ENCODE measurements around the gene INVS.

The INVS gene

GRCh38 chr9:100099722-100100042 is 639 bp downstream of the INVS start:
- TF ChIP-seq GATA3 (IDR thresholded peaks at IDR 0.05; ENCODE audit: low read depth, low read length) (no peak), GATA2 (IDR thresholded peaks at IDR 0.05; ENCODE audit: low read depth, low read length) (no peak)

- TF ChIP-seq GATA3 (IDR thresholded peaks at IDR 0.05; ENCODE audit: low read depth, low read length) (no peak), GATA2 (IDR thresholded peaks at IDR 0.05; ENCODE audit: low read depth, low read length) (no peak)
These were observed 1.2 kb downstream of the INVS start for GRCh38 chr9:100100146-100100667.

- TF ChIP-seq GATA2 (IDR thresholded peaks at IDR 0.05; ENCODE audit: low read depth, low read length) (no peak), GATA3 (IDR thresholded peaks at IDR 0.05; ENCODE audit: low read depth, low read length) (no peak)
These were observed 2.6 kb downstream of the INVS start for GRCh38 chr9:100101608-100102007.

- no peak for TF ChIP-seq GATA3 (IDR thresholded peaks at IDR 0.05; ENCODE audit: low read depth, low read length)
These were observed 5.3 kb downstream of the INVS start for GRCh38 chr9:100104314-100104713.

GRCh38 chr9:100105861-100106260 is 6.8 kb downstream of the INVS start:
- TF ChIP-seq GATA2 (IDR thresholded peaks at IDR 0.05; ENCODE audit: low read depth, low read length) (no peak), GATA3 (IDR thresholded peaks at IDR 0.05; ENCODE audit: low read depth, low read length) (no peak)

GRCh38 chr9:100106616-100107015 is 7.6 kb downstream of the INVS start:
- TF ChIP-seq GATA2 (IDR thresholded peaks at IDR 0.05; ENCODE audit: low read depth, low read length) (no peak), GATA3 (IDR thresholded peaks at IDR 0.05; ENCODE audit: low read depth, low read length) (no peak)

- TF ChIP-seq GATA2 (IDR thresholded peaks at IDR 0.05; ENCODE audit: low read depth, low read length), result no peak
- TF ChIP-seq GATA3 (IDR thresholded peaks at IDR 0.05; ENCODE audit: low read depth, low read length), result no peak
These were observed 9.5 kb downstream of the INVS start for GRCh38 chr9:100108559-100108958.

GRCh38 chr9:100111235-100111634 is 12.2 kb downstream of the INVS start:
- TF ChIP-seq GATA3 (IDR thresholded peaks at IDR 0.05; ENCODE audit: low read depth, low read length) (no peak), GATA2 (IDR thresholded peaks at IDR 0.05; ENCODE audit: low read depth, low read length) (no peak)

- TF ChIP-seq GATA3 (IDR thresholded peaks at IDR 0.05; ENCODE audit: low read depth, low read length) (no peak), GATA2 (IDR thresholded peaks at IDR 0.05; ENCODE audit: low read depth, low read length) (no peak)
These were observed 13.8 kb downstream of the INVS start for GRCh38 chr9:100112677-100113336.

GRCh38 chr9:100117316-100117715 is 18.3 kb downstream of the INVS start:
- TF ChIP-seq GATA2 (IDR thresholded peaks at IDR 0.05; ENCODE audit: low read depth, low read length) (no peak), GATA3 (IDR thresholded peaks at IDR 0.05; ENCODE audit: low read depth, low read length) (no peak)

GRCh38 chr9:100120286-100120685 is 21.2 kb downstream of the INVS start:
- TF ChIP-seq GATA3 (IDR thresholded peaks at IDR 0.05; ENCODE audit: low read depth, low read length), result no peak
- no peak for TF ChIP-seq GATA2 (IDR thresholded peaks at IDR 0.05; ENCODE audit: low read depth, low read length)

GRCh38 chr9:100125236-100125635 is 26.2 kb downstream of the INVS start:
- TF ChIP-seq GATA3 (IDR thresholded peaks at IDR 0.05; ENCODE audit: low read depth, low read length), result no peak
- no peak for TF ChIP-seq GATA2 (IDR thresholded peaks at IDR 0.05; ENCODE audit: low read depth, low read length)

- TF ChIP-seq GATA2 (IDR thresholded peaks at IDR 0.05; ENCODE audit: low read depth, low read length) (no peak), GATA3 (IDR thresholded peaks at IDR 0.05; ENCODE audit: low read depth, low read length) (no peak)
These were observed 26.9 kb downstream of the INVS start for GRCh38 chr9:100125910-100126309.

GRCh38 chr9:100126423-100126822 is 27.4 kb downstream of the INVS start:
- TF ChIP-seq GATA3 (IDR thresholded peaks at IDR 0.05; ENCODE audit: low read depth, low read length) (no peak), GATA2 (IDR thresholded peaks at IDR 0.05; ENCODE audit: low read depth, low read length) (no peak)

- no peak for TF ChIP-seq GATA2 (IDR thresholded peaks at IDR 0.05; ENCODE audit: low read depth, low read length)
These were observed 30.7 kb downstream of the INVS start for GRCh38 chr9:100129772-100130171.

GRCh38 chr9:100131216-100131615 is 32.2 kb downstream of the INVS start:
- TF ChIP-seq GATA2 (IDR thresholded peaks at IDR 0.05; ENCODE audit: low read depth, low read length) (no peak), GATA3 (IDR thresholded peaks at IDR 0.05; ENCODE audit: low read depth, low read length) (no peak)
